Measurements from ENCODE around the gene GTF3C2.

Gene GTF3C2

DNA sequence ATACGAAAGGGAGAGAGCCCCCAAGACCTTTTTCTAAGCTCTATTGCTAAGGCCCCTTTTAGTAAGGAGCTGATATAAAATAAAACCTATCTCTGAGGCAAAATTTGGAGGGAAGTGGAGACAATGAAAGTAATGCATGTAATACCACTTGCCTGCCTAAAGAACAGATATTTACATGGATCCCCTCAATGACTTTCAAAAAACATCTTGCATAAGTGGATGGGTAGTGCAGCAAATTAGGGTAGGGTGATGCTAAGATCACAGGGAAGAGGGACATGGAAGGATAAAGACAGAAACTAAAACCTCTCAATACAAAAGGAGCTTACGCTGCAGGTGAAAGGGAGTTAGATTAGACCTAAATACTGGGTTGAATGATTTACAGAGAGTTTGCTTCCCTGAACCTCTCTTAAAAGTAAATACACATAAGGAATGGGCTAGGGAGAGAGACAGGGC lies 22.8 kb upstream of the GTF3C2 start:
- H3K36me3 ChIP-seq (ENCODE audit: control insufficient read depth, insufficient read depth, low read length) = peaks cover 77% of the 10 kb centered on the region

DNA sequence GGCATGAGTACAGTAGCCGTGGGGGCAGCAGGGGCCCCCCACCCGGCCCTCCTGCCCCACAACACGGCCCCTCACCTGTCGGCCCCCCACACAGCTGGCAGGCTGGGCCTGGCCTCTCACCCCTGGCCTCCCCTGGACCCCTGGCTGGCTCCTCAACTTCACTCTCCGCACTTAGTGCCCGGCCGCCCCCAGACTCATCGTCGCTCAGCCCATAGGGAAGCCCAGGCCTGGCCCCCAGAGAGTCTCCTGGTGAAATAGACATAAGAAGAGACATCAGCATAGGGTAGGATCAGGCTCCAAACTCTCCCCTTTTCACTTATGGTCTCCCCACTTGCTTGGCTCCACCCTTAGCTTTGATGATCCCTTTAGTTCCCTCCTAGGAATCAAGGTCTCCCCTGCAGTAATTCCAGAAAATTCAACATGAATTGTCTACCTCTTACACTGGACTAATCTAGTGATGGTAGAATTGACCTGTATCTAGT lies 22.3 kb upstream of the GTF3C2 start:
- H3K9me3 ChIP-seq (ENCODE audit: control insufficient read depth, insufficient read depth, low read length) = no peaks in the 10 kb centered on the region
- peaks cover 76% of the 10 kb centered on the region for H3K36me3 ChIP-seq (ENCODE audit: control insufficient read depth, insufficient read depth, low read length)
- H3K4me3 ChIP-seq (ENCODE audit: low read depth, low read length) = peak overlapping the region; percentile 93; the same call in 1 of the 2 replicates
- no peak overlapping the region for H3K9ac ChIP-seq (ENCODE audit: low read depth, low read length)
- peak overlapping the region; percentile 97 for H3K27ac ChIP-seq (ENCODE audit: low read depth, low read length)
- H3K27me3 ChIP-seq (ENCODE audit: control insufficient read depth, insufficient read depth, low read length) = no peaks in the 10 kb centered on the region
- peaks cover 12% of the 10 kb centered on the region for H3K4me1 ChIP-seq (ENCODE audit: control insufficient read depth, insufficient read depth, low read length)

More for the DNA sequence above, 22.8 kb upstream of the GTF3C2 start:
- Histone ChIP-seq H3K4me1 (ENCODE audit: control insufficient read depth, insufficient read depth, low read length) (peaks cover 12% of the 10 kb centered on the region), H3K4me3 (ENCODE audit: low read depth, low read length) (peak overlapping the region; percentile 93), H3K9me3 (ENCODE audit: control insufficient read depth, insufficient read depth, low read length) (no peaks in the 10 kb centered on the region), H3K9ac (ENCODE audit: low read depth, low read length) (peak overlapping the region; percentile 87), H3K27me3 (ENCODE audit: control insufficient read depth, insufficient read depth, low read length) (no peaks in the 10 kb centered on the region), H3K27ac (ENCODE audit: low read depth, low read length) (peak overlapping the region; percentile 97)

- Histone ChIP-seq H3K27ac (ENCODE audit: low read depth, low read length) (peak overlapping the region; percentile 97), H3K27me3 (ENCODE audit: control insufficient read depth, insufficient read depth, low read length) (no peaks in the 10 kb centered on the region), H3K4me3 (ENCODE audit: low read depth, low read length) (no peak overlapping the region), H3K4me1 (ENCODE audit: control insufficient read depth, insufficient read depth, low read length) (peaks cover 12% of the 10 kb centered on the region), H3K9ac (ENCODE audit: low read depth, low read length) (no peak overlapping the region), H3K36me3 (ENCODE audit: control insufficient read depth, insufficient read depth, low read length) (peaks cover 75% of the 10 kb centered on the region), H3K9me3 (ENCODE audit: control insufficient read depth, insufficient read depth, low read length) (no peaks in the 10 kb centered on the region)
Observed at GRCh38 chr2:27378096-27378808, 21.7 kb upstream of the GTF3C2 start.

GRCh38 chr2:27377618-27378095 lies 21.1 kb upstream of the GTF3C2 start:
- Histone ChIP-seq H3K27ac (ENCODE audit: low read depth, low read length) (no peak overlapping the region), H3K36me3 (ENCODE audit: control insufficient read depth, insufficient read depth, low read length) (peaks cover 77% of the 10 kb centered on the region), H3K4me3 (ENCODE audit: low read depth, low read length) (no peak overlapping the region), H3K27me3 (ENCODE audit: control insufficient read depth, insufficient read depth, low read length) (no peaks in the 10 kb centered on the region), H3K9me3 (ENCODE audit: control insufficient read depth, insufficient read depth, low read length) (no peaks in the 10 kb centered on the region), H3K9ac (ENCODE audit: low read depth, low read length) (no peak overlapping the region), H3K4me1 (ENCODE audit: control insufficient read depth, insufficient read depth, low read length) (peaks cover 12% of the 10 kb centered on the region)

- Histone ChIP-seq H3K4me3 (ENCODE audit: low read depth, low read length) (no peak overlapping the region), H3K9me3 (ENCODE audit: control insufficient read depth, insufficient read depth, low read length) (no peaks in the 10 kb centered on the region), H3K36me3 (ENCODE audit: control insufficient read depth, insufficient read depth, low read length) (peaks cover 76% of the 10 kb centered on the region), H3K4me1 (ENCODE audit: control insufficient read depth, insufficient read depth, low read length) (peaks cover 12% of the 10 kb centered on the region), H3K9ac (ENCODE audit: low read depth, low read length) (no peak overlapping the region), H3K27ac (ENCODE audit: low read depth, low read length) (no peak overlapping the region), H3K27me3 (ENCODE audit: control insufficient read depth, insufficient read depth, low read length) (no peaks in the 10 kb centered on the region)
Observed at GRCh38 chr2:27376866-27377617, 20.5 kb upstream of the GTF3C2 start.

DNA sequence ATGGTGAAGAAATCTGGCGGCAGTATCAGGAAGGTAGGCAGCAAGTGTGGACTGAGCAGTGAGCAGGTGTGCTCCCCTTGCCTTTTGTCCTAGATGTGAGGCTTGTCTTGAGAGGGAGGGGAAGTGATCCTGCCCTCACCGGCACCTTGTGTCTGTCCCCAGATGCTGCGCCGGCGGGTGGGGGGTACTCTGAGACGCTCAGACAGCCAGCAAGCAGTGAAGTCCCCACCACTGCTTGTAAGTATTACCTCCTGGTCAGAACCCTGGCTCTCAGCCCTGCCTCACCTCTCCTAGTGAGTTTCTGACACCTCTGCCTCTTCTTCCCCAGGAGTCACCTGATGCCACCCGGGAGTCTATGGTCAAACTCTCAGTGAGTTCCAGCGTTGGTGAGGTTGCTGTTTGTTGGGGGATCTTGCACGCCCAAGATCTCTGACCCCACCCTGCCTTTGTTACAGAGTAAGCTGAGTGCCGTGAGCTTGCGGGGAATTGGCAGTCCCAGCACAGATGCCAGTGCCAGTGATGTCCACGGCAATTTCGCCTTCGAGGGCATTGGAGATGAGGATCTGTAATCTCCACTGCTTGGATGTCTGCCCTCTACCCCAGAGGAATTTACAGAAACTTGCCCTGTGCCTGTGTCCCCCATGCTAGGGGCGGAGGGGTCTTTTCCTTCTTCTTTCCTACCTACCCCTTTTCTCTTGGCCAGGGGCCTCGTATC lies 19.7 kb upstream of the GTF3C2 start:
- H3K4me3 ChIP-seq (ENCODE audit: low read depth, low read length) = no peak overlapping the region
- no peaks in the 10 kb centered on the region for H3K27me3 ChIP-seq (ENCODE audit: control insufficient read depth, insufficient read depth, low read length)
- H3K9ac ChIP-seq (ENCODE audit: low read depth, low read length) = no peak overlapping the region
- H3K27ac ChIP-seq (ENCODE audit: low read depth, low read length) = no peak overlapping the region
- H3K4me1 ChIP-seq (ENCODE audit: control insufficient read depth, insufficient read depth, low read length) = peaks cover 13% of the 10 kb centered on the region
- peaks cover 69% of the 10 kb centered on the region for H3K36me3 ChIP-seq (ENCODE audit: control insufficient read depth, insufficient read depth, low read length)
- H3K9me3 ChIP-seq (ENCODE audit: control insufficient read depth, insufficient read depth, low read length) = no peaks in the 10 kb centered on the region

DNA sequence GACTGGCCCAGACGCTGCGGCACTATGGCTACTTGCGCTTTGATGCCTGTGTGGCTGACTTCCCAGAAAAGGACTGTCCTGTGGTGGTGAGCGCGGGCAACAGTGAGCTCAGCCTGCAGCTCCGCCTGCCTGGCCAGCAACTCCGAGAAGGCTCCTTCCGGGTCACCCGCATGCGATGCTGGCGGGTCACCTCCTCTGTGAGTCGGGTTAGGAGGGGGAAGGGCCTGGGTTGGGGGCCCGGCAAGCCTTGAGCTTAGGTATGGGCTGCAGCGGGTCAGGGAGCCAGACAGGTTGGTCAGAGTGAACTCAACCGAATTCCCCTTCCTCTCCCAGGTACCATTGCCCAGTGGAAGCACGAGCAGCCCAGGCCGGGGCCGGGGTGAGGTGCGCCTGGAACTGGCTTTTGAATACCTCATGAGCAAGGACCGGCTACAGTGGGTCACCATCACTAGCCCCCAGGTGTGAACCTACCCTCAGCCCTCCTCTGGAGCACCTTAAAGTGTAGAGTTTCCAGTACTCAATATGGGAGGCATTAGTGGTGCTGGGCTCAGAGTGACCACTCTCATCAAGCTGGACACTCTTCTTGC lies 19.0 kb upstream of the GTF3C2 start:
- Histone ChIP-seq H3K27ac (ENCODE audit: low read depth, low read length) (no peak overlapping the region), H3K4me1 (ENCODE audit: control insufficient read depth, insufficient read depth, low read length) (peaks cover 9% of the 10 kb centered on the region; the same call in 1 of the 2 replicates), H3K4me3 (ENCODE audit: low read depth, low read length) (no peak overlapping the region), H3K27me3 (ENCODE audit: control insufficient read depth, insufficient read depth, low read length) (no peaks in the 10 kb centered on the region), H3K9ac (ENCODE audit: low read depth, low read length) (no peak overlapping the region), H3K36me3 (ENCODE audit: control insufficient read depth, insufficient read depth, low read length) (peaks cover 66% of the 10 kb centered on the region), H3K9me3 (ENCODE audit: control insufficient read depth, insufficient read depth, low read length) (no peaks in the 10 kb centered on the region)

- H3K9me3 ChIP-seq (ENCODE audit: control insufficient read depth, insufficient read depth, low read length) = no peaks in the 10 kb centered on the region
- peaks cover 66% of the 10 kb centered on the region for H3K36me3 ChIP-seq (ENCODE audit: control insufficient read depth, insufficient read depth, low read length)
- peaks cover 3% of the 10 kb centered on the region; the same call in 1 of the 2 replicates for H3K4me1 ChIP-seq (ENCODE audit: control insufficient read depth, insufficient read depth, low read length)
- no peak overlapping the region for H3K9ac ChIP-seq (ENCODE audit: low read depth, low read length)
- no peak overlapping the region for H3K27ac ChIP-seq (ENCODE audit: low read depth, low read length)
- H3K27me3 ChIP-seq (ENCODE audit: control insufficient read depth, insufficient read depth, low read length) = no peaks in the 10 kb centered on the region
- no peak overlapping the region for H3K4me3 ChIP-seq (ENCODE audit: low read depth, low read length)
Observed at GRCh38 chr2:27373567-27373966, 17.0 kb upstream of the GTF3C2 start.

- Histone ChIP-seq H3K4me1 (ENCODE audit: control insufficient read depth, insufficient read depth, low read length) (peaks cover 3% of the 10 kb centered on the region; the same call in 1 of the 2 replicates), H3K9ac (ENCODE audit: low read depth, low read length) (no peak overlapping the region), H3K27me3 (ENCODE audit: control insufficient read depth, insufficient read depth, low read length) (no peaks in the 10 kb centered on the region), H3K9me3 (ENCODE audit: control insufficient read depth, insufficient read depth, low read length) (no peaks in the 10 kb centered on the region), H3K36me3 (ENCODE audit: control insufficient read depth, insufficient read depth, low read length) (peaks cover 66% of the 10 kb centered on the region), H3K4me3 (ENCODE audit: low read depth, low read length) (no peak overlapping the region), H3K27ac (ENCODE audit: low read depth, low read length) (no peak overlapping the region)
Observed at GRCh38 chr2:27372937-27373336, 16.4 kb upstream of the GTF3C2 start.

- peak overlapping the region; percentile 75 for H3K9ac ChIP-seq (ENCODE audit: low read depth, low read length)
- no peaks in the 10 kb centered on the region for H3K9me3 ChIP-seq (ENCODE audit: control insufficient read depth, insufficient read depth, low read length)
- H3K36me3 ChIP-seq (ENCODE audit: control insufficient read depth, insufficient read depth, low read length) = peaks cover 66% of the 10 kb centered on the region
Observed at GRCh38 chr2:27370816-27371620, 14.5 kb upstream of the GTF3C2 start.

More at GRCh38 chr2:27370816-27371620, 14.5 kb upstream of the GTF3C2 start:
- Histone ChIP-seq H3K4me1 (ENCODE audit: control insufficient read depth, insufficient read depth, low read length) (peaks cover 3% of the 10 kb centered on the region; the same call in 1 of the 2 replicates), H3K27ac (ENCODE audit: low read depth, low read length) (peak overlapping the region; percentile 65), H3K4me3 (ENCODE audit: low read depth, low read length) (peak overlapping the region; percentile 73), H3K27me3 (ENCODE audit: control insufficient read depth, insufficient read depth, low read length) (no peaks in the 10 kb centered on the region)
